ENCODE measurements around the gene ATG16L2. TPM values are rescaled to one million over a fixed set of nuclear protein-coding genes. Genes with fewer than 3 reads are reported as not detected.
A peak's percentile ranks its signal among the peaks of the same experiment; 100 is the strongest.

The ATG16L2 gene
- total and polyA plus RNA-seq, 2 donors (not counting 1 experiment from before 2014, with no cell fraction given): 3.3 to 8.8 TPM

GRCh38 chr11:72848846-72849466 lies 34.7 kb downstream of the ATG16L2 start:
- H3K27me3 ChIP-seq (ENCODE audit: control insufficient read depth, insufficient read depth, low read length): no peaks in the 10 kb centered on the region
- no peak overlapping the region for H3K27ac ChIP-seq (ENCODE audit: insufficient read depth, low read length)
- no peaks in the 10 kb centered on the region for H3K79me2 ChIP-seq (ENCODE audit: control insufficient read depth, insufficient read depth, low read length)
- DNase-seq (ENCODE audit: low read depth in 2 of 2): peak; percentile 22 to 63
- no peaks in the 10 kb centered on the region for H4K20me1 ChIP-seq (ENCODE audit: control insufficient read depth, extremely low read depth, insufficient read depth, low read length)
- no peaks in the 10 kb centered on the region for H3K36me3 ChIP-seq (ENCODE audit: control insufficient read depth, insufficient read depth, low read length)
- H3K9me3 ChIP-seq (ENCODE audit: control insufficient read depth, insufficient read depth, low read depth, low read length): no peaks in the 10 kb centered on the region
- H2AFZ ChIP-seq (ENCODE audit: low read length): no peak overlapping the region
- no peak overlapping the region for H3K4me2 ChIP-seq (ENCODE audit: extremely low read depth, insufficient read depth, low read length)
- H3K9ac ChIP-seq (ENCODE audit: insufficient read depth, low read length): no peak overlapping the region
- TF ChIP-seq CTCF (conservative IDR thresholded peaks at IDR 0.05 in 1 of 2, IDR thresholded peaks at IDR 0.05 in 1 of 2; ENCODE audit: low read depth in 1 of 2, low read length in 2 of 2) (peak; percentile 63 to 81), EZH2 (IDR thresholded peaks at IDR 0.05; ENCODE audit: low read length, missing control alignments) (no peak)
- no peak overlapping the region for H3K4me3 ChIP-seq (replicated peaks in 1 of 4; ENCODE audit: control extremely low read depth in 1 of 4, insufficient read depth in 1 of 4, low read depth in 3 of 4, low read length in 4 of 4)
- no peaks in the 10 kb centered on the region for H3K4me1 ChIP-seq (ENCODE audit: control insufficient read depth, extremely low read depth, insufficient read depth, low read length)

GRCh38 chr11:72850832-72851231 lies 36.6 kb downstream of the ATG16L2 start:
- DNase-seq (ENCODE audit: low read depth in 2 of 2): no peak
- H3K9ac ChIP-seq (ENCODE audit: insufficient read depth, low read length): no peak overlapping the region
- no peaks in the 10 kb centered on the region for H3K4me1 ChIP-seq (ENCODE audit: control insufficient read depth, extremely low read depth, insufficient read depth, low read length)
- H3K4me2 ChIP-seq (ENCODE audit: extremely low read depth, insufficient read depth, low read length): no peak overlapping the region
- no peaks in the 10 kb centered on the region for H3K9me3 ChIP-seq (ENCODE audit: control insufficient read depth, insufficient read depth, low read depth, low read length)
- no peaks in the 10 kb centered on the region for H3K27me3 ChIP-seq (ENCODE audit: control insufficient read depth, insufficient read depth, low read length)
- no peaks in the 10 kb centered on the region for H3K79me2 ChIP-seq (ENCODE audit: control insufficient read depth, insufficient read depth, low read length)
- H3K27ac ChIP-seq (ENCODE audit: insufficient read depth, low read length): no peak overlapping the region
- no peaks in the 10 kb centered on the region for H4K20me1 ChIP-seq (ENCODE audit: control insufficient read depth, extremely low read depth, insufficient read depth, low read length)
- H2AFZ ChIP-seq (ENCODE audit: low read length): no peak overlapping the region
- H3K36me3 ChIP-seq (ENCODE audit: control insufficient read depth, insufficient read depth, low read length): no peaks in the 10 kb centered on the region
- H3K4me3 ChIP-seq (replicated peaks in 1 of 4; ENCODE audit: control extremely low read depth in 1 of 4, insufficient read depth in 1 of 4, low read depth in 3 of 4, low read length in 4 of 4): no peak overlapping the region
- TF ChIP-seq CTCF (conservative IDR thresholded peaks at IDR 0.05 in 1 of 2, IDR thresholded peaks at IDR 0.05 in 1 of 2; ENCODE audit: low read depth in 1 of 2, low read length in 2 of 2) (no peak), EZH2 (IDR thresholded peaks at IDR 0.05; ENCODE audit: low read length, missing control alignments) (no peak)

GRCh38 chr11:72851726-72852125 lies 37.5 kb downstream of the ATG16L2 start:
- DNase-seq (ENCODE audit: low read depth in 2 of 2): peak in 1 of 2 donors; percentile 37
- Histone ChIP-seq H4K20me1 (ENCODE audit: control insufficient read depth, extremely low read depth, insufficient read depth, low read length) (no peaks in the 10 kb centered on the region), H2AFZ (ENCODE audit: low read length) (no peak overlapping the region), H3K4me2 (ENCODE audit: extremely low read depth, insufficient read depth, low read length) (no peak overlapping the region), H3K79me2 (ENCODE audit: control insufficient read depth, insufficient read depth, low read length) (no peaks in the 10 kb centered on the region), H3K9me3 (ENCODE audit: control insufficient read depth, insufficient read depth, low read depth, low read length) (no peaks in the 10 kb centered on the region), H3K27ac (ENCODE audit: insufficient read depth, low read length) (no peak overlapping the region), H3K4me1 (ENCODE audit: control insufficient read depth, extremely low read depth, insufficient read depth, low read length) (peaks cover under 1% of the 10 kb centered on the region), H3K36me3 (ENCODE audit: control insufficient read depth, insufficient read depth, low read length) (no peaks in the 10 kb centered on the region), H3K27me3 (ENCODE audit: control insufficient read depth, insufficient read depth, low read length) (no peaks in the 10 kb centered on the region), H3K4me3 (replicated peaks in 1 of 4; ENCODE audit: control extremely low read depth in 1 of 4, insufficient read depth in 1 of 4, low read depth in 3 of 4, low read length in 4 of 4) (no peak overlapping the region), H3K9ac (ENCODE audit: insufficient read depth, low read length) (no peak overlapping the region)
- TF ChIP-seq EZH2 (IDR thresholded peaks at IDR 0.05; ENCODE audit: low read length, missing control alignments): no peak
- no peak for TF ChIP-seq CTCF (conservative IDR thresholded peaks at IDR 0.05 in 1 of 2, IDR thresholded peaks at IDR 0.05 in 1 of 2; ENCODE audit: low read depth in 1 of 2, low read length in 2 of 2)

Data from fibroblast of lung (primary cell).